ENCODE data around the gene FER. TPM values are rescaled to one million over a fixed set of nuclear protein-coding genes. Genes with fewer than 3 reads are reported as not detected.
A peak's percentile ranks its signal among the peaks of the same experiment; 100 is the strongest.

Gene FER
- total and polyA plus RNA-seq, 10 of the 15 experiments (the other 5 are each of a cell fraction or from before 2014, with no cell fraction given) = 4.4 to 19.1 (median 9.6) TPM

GRCh38 chr5:108748401-108749127, 867 bp downstream of the FER start (continued):
- TF ChIP-seq CEBPZ (IDR thresholded peaks at IDR 0.05; ENCODE audit: low read depth, low read length) = peak; percentile 18; the same call in 1 of the 2 replicates
- 0 out of 2 replicates have a peak, but pooled peaks have one; percentile 30 for TF ChIP-seq CHD1 (IDR thresholded peaks at IDR 0.05; ENCODE audit: low read depth, low read length)
- TF ChIP-seq USF1 (IDR thresholded peaks at IDR 0.05; ENCODE audit: borderline replicate concordance, extremely low read length, insufficient read depth, low read depth, low read length) = peak; percentile 94
- peak; percentile 72 for TF ChIP-seq POU2F2 (IDR thresholded peaks at IDR 0.05; ENCODE audit: borderline replicate concordance, low read depth, low read length)
- peak; percentile 29; the same call in 1 of the 2 replicates for TF ChIP-seq ATF7 (IDR thresholded peaks at IDR 0.05; ENCODE audit: low read depth)
- TF ChIP-seq BHLHE40 (IDR thresholded peaks at IDR 0.05; ENCODE audit: borderline replicate concordance in 1 of 2, low read depth in 2 of 2, low read length in 1 of 2) = peak; percentile 12 to 77; a peak in 1 of 4 replicates
- no peak for TF ChIP-seq KDM1A (IDR thresholded peaks at IDR 0.05; ENCODE audit: borderline replicate concordance)
- TF ChIP-seq SUZ12 (IDR thresholded peaks at IDR 0.05; ENCODE audit: unreplicated experiment) = no peak
- TF ChIP-seq NFXL1 (IDR thresholded peaks at IDR 0.05; ENCODE audit: borderline replicate concordance) = no peak
- TF ChIP-seq IRF3 (IDR thresholded peaks at IDR 0.05) = peak; percentile 91
- TF ChIP-seq PML (IDR thresholded peaks at IDR 0.05; ENCODE audit: low read length) = no peak; the same call in 1 of the 2 replicates
- TF ChIP-seq LARP7 (IDR thresholded peaks at IDR 0.05) = peak; percentile 88
- TF ChIP-seq NR2C2 (IDR thresholded peaks at IDR 0.05; ENCODE audit: borderline replicate concordance, control insufficient read depth, insufficient read length, low read depth) = no peak
- TF ChIP-seq KLF5 (IDR thresholded peaks at IDR 0.05; ENCODE audit: partially characterized antibody) = peak; percentile 26
- TF ChIP-seq FOS (IDR thresholded peaks at IDR 0.05; ENCODE audit: borderline replicate concordance, extremely low read depth, insufficient read length) = peak; percentile 86
- peak; percentile 23; the same call in 1 of the 2 replicates for TF ChIP-seq NRF1 (conservative IDR thresholded peaks at IDR 0.05; ENCODE audit: low read depth, low read length)
- peak; percentile 74 for TF ChIP-seq NFYA (IDR thresholded peaks at IDR 0.05; ENCODE audit: borderline replicate concordance, low read depth, low read length)
- peak; percentile 20; the same call in 1 of the 2 replicates for TF ChIP-seq SMC3 (IDR thresholded peaks at IDR 0.05; ENCODE audit: borderline replicate concordance, low read length)
- TF ChIP-seq EZH2 (IDR thresholded peaks at IDR 0.05; ENCODE audit: borderline replicate concordance, control insufficient read depth, low read depth, low read length) = no peak
- TF ChIP-seq HCFC1 (IDR thresholded peaks at IDR 0.05; ENCODE audit: low read length) = 0 out of 2 replicates have a peak, but pooled peaks have one; percentile 36
- peak; percentile 94 for TF ChIP-seq CHD2 (IDR thresholded peaks at IDR 0.05; ENCODE audit: borderline replicate concordance, low read depth, low read length)
- TF ChIP-seq SPI1 (IDR thresholded peaks at IDR 0.05; ENCODE audit: borderline replicate concordance, insufficient read depth, low read depth, low read length) = no peak
- TF ChIP-seq, protein P1, sequence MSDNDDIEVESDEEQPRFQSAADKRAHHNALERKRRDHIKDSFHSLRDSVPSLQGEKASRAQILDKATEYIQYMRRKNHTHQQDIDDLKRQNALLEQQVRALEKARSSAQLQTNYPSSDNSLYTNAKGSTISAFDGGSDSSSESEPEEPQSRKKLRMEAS (IDR thresholded peaks at IDR 0.05; ENCODE audit: low read depth, low read length) = peak; percentile 77; the same call in 1 of the 2 replicates
- TF ChIP-seq STAT3 (IDR thresholded peaks at IDR 0.05; ENCODE audit: low read depth, low read length) = no peak
- TF ChIP-seq BMI1 (IDR thresholded peaks at IDR 0.05; ENCODE audit: borderline replicate concordance) = peak; percentile 95
